Measurements from ENCODE around the gene FGB.

DNA sequence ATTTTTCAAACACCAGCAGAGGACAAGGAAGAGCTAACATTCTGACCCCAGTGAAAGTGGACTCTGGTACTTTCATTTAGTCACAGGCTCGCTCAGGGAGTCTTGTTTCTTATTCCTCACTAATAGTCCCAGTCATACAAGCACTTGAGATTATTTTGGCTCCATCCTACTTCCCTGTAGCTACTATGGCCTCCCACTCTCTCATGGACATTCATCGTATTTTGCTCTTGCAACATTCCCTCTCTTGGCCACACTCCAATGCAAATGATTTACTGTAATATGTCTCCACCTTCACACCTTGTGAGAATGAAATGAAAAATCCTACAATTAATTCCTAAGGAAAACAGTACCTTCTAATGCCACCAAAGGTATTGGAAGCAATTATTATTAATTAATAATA, 33.9 kb upstream of the FGB start:
- TF ChIP-seq, protein P1, sequence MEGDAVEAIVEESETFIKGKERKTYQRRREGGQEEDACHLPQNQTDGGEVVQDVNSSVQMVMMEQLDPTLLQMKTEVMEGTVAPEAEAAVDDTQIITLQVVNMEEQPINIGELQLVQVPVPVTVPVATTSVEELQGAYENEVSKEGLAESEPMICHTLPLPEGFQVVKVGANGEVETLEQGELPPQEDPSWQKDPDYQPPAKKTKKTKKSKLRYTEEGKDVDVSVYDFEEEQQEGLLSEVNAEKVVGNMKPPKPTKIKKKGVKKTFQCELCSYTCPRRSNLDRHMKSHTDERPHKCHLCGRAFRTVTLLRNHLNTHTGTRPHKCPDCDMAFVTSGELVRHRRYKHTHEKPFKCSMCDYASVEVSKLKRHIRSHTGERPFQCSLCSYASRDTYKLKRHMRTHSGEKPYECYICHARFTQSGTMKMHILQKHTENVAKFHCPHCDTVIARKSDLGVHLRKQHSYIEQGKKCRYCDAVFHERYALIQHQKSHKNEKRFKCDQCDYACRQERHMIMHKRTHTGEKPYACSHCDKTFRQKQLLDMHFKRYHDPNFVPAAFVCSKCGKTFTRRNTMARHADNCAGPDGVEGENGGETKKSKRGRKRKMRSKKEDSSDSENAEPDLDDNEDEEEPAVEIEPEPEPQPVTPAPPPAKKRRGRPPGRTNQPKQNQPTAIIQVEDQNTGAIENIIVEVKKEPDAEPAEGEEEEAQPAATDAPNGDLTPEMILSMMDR (IDR thresholded peaks at IDR 0.05) = no peak
- no peak for TF ChIP-seq POLR2A (IDR thresholded peaks at IDR 0.05)
- TF ChIP-seq POLR2AphosphoS5 (IDR thresholded peaks at IDR 0.05) = no peak

Measured in stomach (tissue), 4 donors.